ENCODE data around the gene CD58.
"Not testable (repeated sequence)": the region's sequence is repeated elsewhere in the genome, so short reads cannot be mapped to it uniquely, and the experiment has no call there.

The CD58 gene

GRCh38 chr1:116603646-116604045, 32.8 kb upstream of the CD58 start:
- not testable (repeated sequence) for H3K27ac ChIP-seq (ENCODE audit: low read length); H3K4me1 ChIP-seq (ENCODE audit: insufficient read depth, low read length); H3K9me3 ChIP-seq (ENCODE audit: insufficient read depth, low read depth, low read length); H3K4me3 ChIP-seq (ENCODE audit: low read length); H3K36me3 ChIP-seq (ENCODE audit: insufficient read depth, low read depth, low read length); H3K9ac ChIP-seq (ENCODE audit: low read depth, low read length); H3K27me3 ChIP-seq (ENCODE audit: insufficient read depth, low read length)

DNA sequence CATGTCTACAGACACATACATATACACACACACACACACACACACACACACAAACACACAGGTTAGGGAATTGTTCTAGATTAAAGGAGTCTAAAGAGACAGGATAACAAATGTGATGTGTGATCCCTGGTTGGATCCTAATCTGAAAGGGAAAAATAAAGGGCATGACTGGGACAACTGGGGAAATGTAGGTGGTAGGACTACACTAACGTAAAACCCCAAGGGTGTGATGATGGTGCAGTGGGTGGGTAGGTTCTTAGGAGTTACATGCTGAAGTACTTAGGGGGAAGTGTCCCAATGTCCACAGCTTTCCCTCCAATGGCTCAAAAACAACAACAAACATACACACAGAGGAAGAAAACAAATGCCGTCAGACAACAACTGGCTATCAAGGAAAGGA, 28.5 kb upstream of the CD58 start:
- not testable (repeated sequence) for H3K9me3 ChIP-seq (ENCODE audit: insufficient read depth, low read depth, low read length); H3K4me1 ChIP-seq (ENCODE audit: insufficient read depth, low read length); H3K4me3 ChIP-seq (ENCODE audit: low read length); H3K36me3 ChIP-seq (ENCODE audit: insufficient read depth, low read depth, low read length); H3K27me3 ChIP-seq (ENCODE audit: insufficient read depth, low read length); H3K9ac ChIP-seq (ENCODE audit: low read depth, low read length); H3K27ac ChIP-seq (ENCODE audit: low read length)

DNA sequence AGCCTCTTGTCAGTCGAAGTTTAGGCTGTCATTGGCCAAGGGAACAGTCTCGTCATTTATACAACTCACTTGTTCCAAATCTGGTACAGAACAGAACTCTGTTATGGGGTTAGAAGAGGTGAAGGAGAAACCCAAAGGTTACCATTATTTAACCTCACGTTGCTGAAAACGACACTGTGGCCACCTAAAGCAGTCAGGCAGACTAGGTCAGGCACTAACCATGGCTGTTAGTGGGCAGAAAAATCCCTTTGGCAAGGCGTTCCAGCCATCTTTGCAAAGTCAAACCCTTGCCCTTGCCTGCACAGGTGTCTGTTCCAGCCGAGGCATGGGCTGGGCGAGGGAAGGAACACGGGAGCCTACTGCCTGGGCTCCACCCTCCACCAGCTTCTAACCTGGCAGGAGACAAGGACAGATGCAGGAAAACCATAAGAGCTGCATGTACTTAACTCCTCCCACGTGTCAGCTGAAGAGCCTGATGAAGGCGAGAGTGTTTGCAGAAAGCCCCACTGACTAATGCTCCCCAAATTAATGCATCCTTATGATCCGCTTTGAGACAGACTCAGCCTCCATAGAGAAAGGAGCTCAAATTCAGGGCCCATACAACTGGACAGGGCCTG, 27.7 kb upstream of the CD58 start:
- not testable (repeated sequence) for H3K4me1 ChIP-seq (ENCODE audit: insufficient read depth, low read length); H3K27ac ChIP-seq (ENCODE audit: low read length); H3K36me3 ChIP-seq (ENCODE audit: insufficient read depth, low read depth, low read length); H3K4me3 ChIP-seq (ENCODE audit: low read length); H3K9me3 ChIP-seq (ENCODE audit: insufficient read depth, low read depth, low read length); H3K9ac ChIP-seq (ENCODE audit: low read depth, low read length); H3K27me3 ChIP-seq (ENCODE audit: insufficient read depth, low read length)

DNA sequence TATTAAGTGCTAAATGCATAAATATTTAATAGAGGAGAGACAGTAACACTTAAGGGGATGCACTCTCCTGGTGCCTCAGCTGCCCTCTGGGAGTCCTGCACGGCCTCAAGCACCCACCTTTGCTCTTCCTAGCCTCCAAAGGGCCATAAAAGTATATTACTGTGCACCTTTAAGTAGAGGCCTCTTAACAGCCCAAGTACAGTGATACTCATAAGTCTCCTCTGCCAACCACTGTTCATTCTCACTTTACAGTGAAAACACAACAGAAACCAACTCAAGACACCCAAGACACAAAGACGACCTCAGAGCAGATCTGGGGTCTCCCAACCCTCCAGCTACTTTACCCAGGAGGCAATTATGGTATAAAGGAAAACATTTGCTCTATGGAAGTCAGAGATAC, 26.6 kb upstream of the CD58 start:
- H3K9ac ChIP-seq (ENCODE audit: low read depth, low read length); H3K27ac ChIP-seq (ENCODE audit: low read length); H3K4me3 ChIP-seq (ENCODE audit: low read length); H3K36me3 ChIP-seq (ENCODE audit: insufficient read depth, low read depth, low read length); H3K27me3 ChIP-seq (ENCODE audit: insufficient read depth, low read length); H3K9me3 ChIP-seq (ENCODE audit: insufficient read depth, low read depth, low read length); H3K4me1 ChIP-seq (ENCODE audit: insufficient read depth, low read length): not testable (repeated sequence)

DNA sequence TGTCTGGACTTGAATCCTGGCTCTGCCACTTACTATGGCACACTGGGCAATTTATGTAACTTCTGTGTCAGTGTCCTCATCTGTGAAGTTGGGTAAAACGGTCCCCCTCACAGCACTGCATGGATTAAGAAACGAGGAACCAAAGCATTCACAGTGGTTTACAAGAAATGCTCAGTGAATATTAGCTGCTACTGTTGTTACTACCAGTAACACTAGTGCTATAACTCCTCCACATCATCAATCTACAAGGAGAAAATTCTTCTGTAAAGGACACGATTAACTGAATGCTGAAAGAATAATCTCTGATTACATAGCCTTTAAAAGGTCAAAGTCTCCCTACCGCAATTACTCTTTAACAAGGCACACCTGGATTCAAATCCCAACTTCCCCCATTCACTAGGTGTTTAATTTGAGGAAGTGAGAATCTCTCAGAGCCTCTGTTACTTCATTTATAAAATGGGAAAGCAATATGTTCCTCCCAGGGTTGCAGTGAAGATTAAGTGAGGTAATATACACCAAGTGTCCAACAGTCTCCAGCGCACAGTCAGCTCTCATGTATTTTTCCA, 26.0 kb upstream of the CD58 start:
- H3K4me1 ChIP-seq (ENCODE audit: insufficient read depth, low read length); H3K9ac ChIP-seq (ENCODE audit: low read depth, low read length); H3K27me3 ChIP-seq (ENCODE audit: insufficient read depth, low read length); H3K4me3 ChIP-seq (ENCODE audit: low read length); H3K27ac ChIP-seq (ENCODE audit: low read length); H3K36me3 ChIP-seq (ENCODE audit: insufficient read depth, low read depth, low read length); H3K9me3 ChIP-seq (ENCODE audit: insufficient read depth, low read depth, low read length): not testable (repeated sequence)

DNA sequence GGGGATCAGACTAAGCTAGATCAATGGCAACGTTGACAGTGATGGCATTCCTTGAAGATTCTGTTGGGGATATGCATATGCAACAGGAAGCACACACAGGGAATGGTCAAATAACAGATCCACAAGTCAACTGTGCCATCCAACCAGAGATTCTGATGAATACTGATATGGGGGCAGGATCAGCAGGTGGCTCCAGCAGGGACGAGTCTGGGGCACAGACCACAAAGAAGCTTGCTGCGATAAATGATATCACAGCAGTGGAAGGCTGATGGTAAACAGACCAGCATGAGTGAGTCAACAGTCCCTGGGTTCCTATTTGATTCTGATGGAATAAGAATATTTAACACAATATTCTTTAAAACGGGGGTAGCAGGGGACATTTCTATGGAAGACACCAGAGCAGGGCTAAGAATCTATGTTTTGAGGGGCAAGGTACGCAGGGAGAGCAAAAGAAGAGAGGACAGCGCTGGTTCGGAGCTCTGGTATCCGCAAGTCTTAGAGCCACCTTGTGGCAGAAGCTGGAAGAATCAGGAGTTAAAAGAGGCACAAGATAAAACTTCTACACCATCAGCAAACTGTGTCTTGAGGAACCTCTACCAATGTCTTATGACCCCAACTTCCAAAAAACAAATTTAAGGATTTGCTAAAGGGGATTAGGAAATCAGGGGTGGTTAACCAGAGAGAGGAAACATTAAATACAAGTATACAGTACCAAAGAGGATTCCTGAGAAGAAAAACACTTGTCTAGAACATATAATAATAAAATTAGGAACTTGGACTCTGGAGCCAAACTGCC, 25.3 kb upstream of the CD58 start:
- not testable (repeated sequence) for H3K9me3 ChIP-seq (ENCODE audit: insufficient read depth, low read depth, low read length); H3K27ac ChIP-seq (ENCODE audit: low read length); H3K4me3 ChIP-seq (ENCODE audit: low read length); H3K36me3 ChIP-seq (ENCODE audit: insufficient read depth, low read depth, low read length); H3K9ac ChIP-seq (ENCODE audit: low read depth, low read length); H3K4me1 ChIP-seq (ENCODE audit: insufficient read depth, low read length); H3K27me3 ChIP-seq (ENCODE audit: insufficient read depth, low read length)

DNA sequence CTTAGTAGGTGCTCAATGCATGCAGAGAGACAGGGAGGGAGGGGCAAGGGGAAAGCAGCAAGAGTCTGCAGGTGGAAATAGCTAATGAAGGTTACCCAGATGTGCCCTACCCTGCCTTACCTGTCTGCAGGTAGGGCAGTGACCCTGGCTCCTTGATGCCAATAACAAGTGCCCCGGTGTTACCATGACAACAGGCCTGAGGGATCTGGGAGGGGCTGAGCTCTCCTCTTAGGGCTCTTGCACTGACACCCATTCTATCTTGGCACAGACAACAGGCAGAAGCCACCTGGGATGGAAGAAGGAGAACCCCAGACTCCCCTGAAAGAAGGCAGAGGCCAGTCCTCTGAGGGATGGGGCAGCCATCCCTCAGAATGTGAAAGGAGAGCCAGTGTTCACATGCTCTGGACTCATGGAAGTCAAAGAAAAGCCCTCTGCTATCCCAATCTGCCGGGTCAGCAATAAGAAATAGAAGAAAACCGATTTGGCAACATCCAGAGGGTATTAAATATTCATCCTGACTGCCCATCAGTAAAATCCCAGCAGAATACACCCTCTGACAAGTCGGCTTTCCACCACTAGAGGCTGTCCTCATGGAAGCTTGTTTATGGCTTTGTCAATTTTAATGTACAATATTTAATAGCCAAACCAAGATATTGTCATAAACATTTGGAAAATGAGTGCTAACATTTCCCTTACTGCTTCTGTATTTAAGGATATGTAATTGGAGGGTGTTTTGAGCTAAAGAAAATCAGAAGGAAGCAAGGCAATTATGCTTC, 24.4 kb upstream of the CD58 start:
- H3K4me1 ChIP-seq (ENCODE audit: insufficient read depth, low read length); H3K9me3 ChIP-seq (ENCODE audit: insufficient read depth, low read depth, low read length); H3K9ac ChIP-seq (ENCODE audit: low read depth, low read length); H3K27ac ChIP-seq (ENCODE audit: low read length); H3K36me3 ChIP-seq (ENCODE audit: insufficient read depth, low read depth, low read length); H3K4me3 ChIP-seq (ENCODE audit: low read length); H3K27me3 ChIP-seq (ENCODE audit: insufficient read depth, low read length): not testable (repeated sequence)

- not testable (repeated sequence) for H3K27me3 ChIP-seq (ENCODE audit: insufficient read depth, low read length); H3K27ac ChIP-seq (ENCODE audit: low read length); H3K9ac ChIP-seq (ENCODE audit: low read depth, low read length); H3K36me3 ChIP-seq (ENCODE audit: insufficient read depth, low read depth, low read length); H3K4me3 ChIP-seq (ENCODE audit: low read length); H3K9me3 ChIP-seq (ENCODE audit: insufficient read depth, low read depth, low read length); H3K4me1 ChIP-seq (ENCODE audit: insufficient read depth, low read length)
Observed at GRCh38 chr1:116593977-116594376, 23.2 kb upstream of the CD58 start.

- H3K9ac ChIP-seq (ENCODE audit: low read depth, low read length); H3K4me3 ChIP-seq (ENCODE audit: low read length); H3K9me3 ChIP-seq (ENCODE audit: insufficient read depth, low read depth, low read length); H3K36me3 ChIP-seq (ENCODE audit: insufficient read depth, low read depth, low read length); H3K27me3 ChIP-seq (ENCODE audit: insufficient read depth, low read length); H3K4me1 ChIP-seq (ENCODE audit: insufficient read depth, low read length); H3K27ac ChIP-seq (ENCODE audit: low read length): not testable (repeated sequence)
Observed at GRCh38 chr1:116593401-116593800, 22.6 kb upstream of the CD58 start.

GRCh38 chr1:116591951-116592605, 21.3 kb upstream of the CD58 start:
- not testable (repeated sequence) for H3K36me3 ChIP-seq (ENCODE audit: insufficient read depth, low read depth, low read length); H3K27ac ChIP-seq (ENCODE audit: low read length); H3K27me3 ChIP-seq (ENCODE audit: insufficient read depth, low read length); H3K4me3 ChIP-seq (ENCODE audit: low read length); H3K9me3 ChIP-seq (ENCODE audit: insufficient read depth, low read depth, low read length); H3K9ac ChIP-seq (ENCODE audit: low read depth, low read length)
- H3K4me1 ChIP-seq (ENCODE audit: insufficient read depth, low read length): peaks cover 12% of the 10 kb centered on the region; the same call in 1 of the 2 replicates

DNA sequence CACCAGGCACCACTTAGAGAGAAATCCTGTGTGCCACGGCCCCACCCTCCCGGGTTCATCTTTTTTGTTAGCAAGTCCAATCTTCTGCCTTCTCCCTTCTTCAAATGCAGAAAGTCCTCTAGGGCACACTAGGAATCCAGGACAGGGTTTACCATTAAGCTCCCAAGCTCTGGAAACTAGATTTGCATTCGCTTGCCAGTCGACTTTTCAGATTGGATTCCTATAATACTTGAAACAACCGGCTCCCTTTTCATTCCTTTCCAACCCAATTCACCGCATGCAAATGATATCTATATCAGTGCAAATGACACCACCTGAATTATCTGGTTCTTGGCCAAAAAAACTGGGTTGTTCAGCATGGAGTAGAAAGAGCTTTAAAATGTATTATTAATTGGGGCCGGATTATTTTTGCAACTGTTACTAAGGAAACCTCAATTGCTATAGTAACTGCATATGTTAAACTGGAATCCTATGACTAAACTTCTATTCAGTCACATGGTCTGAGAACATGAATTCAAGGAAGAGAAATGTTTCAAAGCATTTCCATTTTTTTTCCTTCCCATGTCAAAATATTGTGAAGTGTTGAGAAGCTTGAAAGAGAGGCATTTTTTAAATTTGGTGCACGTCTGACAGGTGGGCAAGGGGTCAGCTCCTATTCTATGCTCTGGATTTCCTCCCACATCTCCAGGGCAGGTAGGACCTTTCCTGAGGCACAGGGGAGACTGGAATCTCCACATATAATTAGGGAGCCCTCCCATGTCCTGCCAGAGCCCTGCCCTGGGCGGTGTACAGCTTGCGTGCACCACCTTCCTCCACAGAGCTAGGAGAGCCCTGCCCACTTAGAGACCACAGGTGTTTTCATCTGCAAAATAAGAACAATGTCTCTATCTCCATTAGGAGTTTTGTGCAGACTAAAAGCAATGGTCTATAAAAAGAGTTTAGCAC, 20.5 kb upstream of the CD58 start:
- H3K9ac ChIP-seq (ENCODE audit: low read depth, low read length); H3K4me3 ChIP-seq (ENCODE audit: low read length); H3K27ac ChIP-seq (ENCODE audit: low read length); H3K27me3 ChIP-seq (ENCODE audit: insufficient read depth, low read length); H3K36me3 ChIP-seq (ENCODE audit: insufficient read depth, low read depth, low read length); H3K9me3 ChIP-seq (ENCODE audit: insufficient read depth, low read depth, low read length): not testable (repeated sequence)
- peaks cover 18% of the 10 kb centered on the region for H3K4me1 ChIP-seq (ENCODE audit: insufficient read depth, low read length)
